HepG2 (cell line): ENCODE data around the gene SCGB3A2. TPM values are rescaled to one million over a fixed set of nuclear protein-coding genes. Genes with fewer than 3 reads are reported as not detected.

Experiments
- IKZF4 ChIP-seq: sonication (generic); formaldehyde crosslinking; IDR thresholded peaks from 2 replicates; pipeline ENCODE4 v1.5.1; 2020; ENCODE audit warnings: borderline replicate concordance, mild to moderate bottlenecking, low read depth, missing genetic modification reagents; ENCODE audit errors: not compliant biosample characterization
- PCBP2 ChIP-seq: fragments of 200-400 bp; formaldehyde crosslinking; optimal IDR thresholded peaks from 2 replicates; pipeline ENCODE3; 2018; ENCODE audit warnings: low read length, low read depth; ENCODE audit not compliant: poor library complexity, severe bottlenecking
- SMC3 ChIP-seq: IDR thresholded peaks from 2 replicates; pipeline ENCODE4 v1.6.1; 2011; ENCODE audit warnings: low read length, improper control_type of control experiment
- ZNF136 ChIP-seq: sonication (generic); formaldehyde crosslinking; IDR thresholded peaks from 2 replicates; pipeline ENCODE4 v1.8.1; 2022; ENCODE audit warnings: low read depth, mild to moderate bottlenecking, moderate library complexity, missing genetic modification reagents
- polyA plus RNA-seq, 8 experiments: library from polyadenylated mRNA; depleted of rRNA in 3 of 8; stranded (reverse) in 7 of 8; unstranded in 1 of 8; fragments of >200 nt; fragmentation: Illumina TruSeq in 4 of 8; extraction: Trizol in 4 of 8; gene quantifications; 2 replicates each; pipeline versions ENCODE4 v1.2.1 to v1.2.3, GENCODE V29; 2011 to 2016; ENCODE audit warnings: low read depth in 4 of 8, missing spikeins in 1 of 8, mixed read lengths in 1 of 8; ENCODE audit not compliant: insufficient read depth in 1 of 8
- total RNA-seq, 5 experiments: library from RNA; depleted of rRNA; stranded (reverse); fragments of >200 nt; fragmentation: Illumina TruSeq; extraction: Trizol; gene quantifications; 2 replicates each; pipeline ENCODE4 v1.2.3, GENCODE V29; 2016; ENCODE audit warnings: low read depth in 1 of 5
- TF ChIP-seq, protein P1 (sequence below): sonication (generic); formaldehyde crosslinking; IDR thresholded peaks from 2 replicates; pipeline ENCODE4 v1.4.0; 2020; ENCODE audit warnings: low read depth, missing genetic modification reagents
- TF ChIP-seq, protein P2 (sequence below): sonication (generic); formaldehyde crosslinking; IDR thresholded peaks from 2 replicates; pipeline ENCODE4 v1.5.1; 2020; ENCODE audit warnings: missing genetic modification reagents, mild to moderate bottlenecking, borderline replicate concordance

SCGB3A2 gene
- total and polyA plus RNA-seq, 2 of the 13 experiments (the other 11 are each of a cell fraction or from before 2014, with no cell fraction given), result not detected

DNA sequence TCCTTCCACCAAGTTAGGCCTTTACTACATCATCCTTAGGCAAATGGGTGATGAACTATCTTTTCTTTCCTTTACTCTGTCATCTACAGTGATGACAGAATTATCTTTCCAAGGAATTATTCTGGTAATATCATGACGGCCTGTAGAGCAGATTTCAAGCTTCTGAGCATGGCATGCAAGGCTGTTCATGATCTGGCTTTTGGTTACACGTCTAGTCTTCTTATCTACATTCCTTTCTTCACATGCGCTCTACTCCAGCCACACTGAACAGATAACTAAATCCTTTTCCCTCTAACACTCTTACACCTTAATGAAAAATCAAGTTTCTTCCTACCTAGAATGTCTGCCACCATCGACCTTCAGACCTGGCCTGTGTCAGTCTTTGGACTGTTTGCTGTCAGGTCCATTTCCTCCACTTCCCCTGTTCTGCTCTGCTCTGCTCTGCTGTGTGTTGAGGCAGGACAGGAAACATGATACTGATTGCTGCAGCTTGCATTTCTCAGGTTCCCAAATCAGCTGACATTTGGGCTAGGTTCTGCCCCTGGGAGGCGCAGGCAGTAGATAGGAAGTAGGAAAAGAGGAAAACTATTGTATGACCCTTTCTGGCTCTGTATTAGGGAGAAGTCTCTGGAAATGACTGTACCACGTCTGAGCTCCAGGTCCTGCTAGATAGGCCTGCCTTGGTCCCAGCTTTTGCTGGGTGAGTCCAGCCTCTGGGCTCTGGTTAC lies 4.2 kb downstream of the SCGB3A2 start (continued):
- TF ChIP-seq, protein P1, sequence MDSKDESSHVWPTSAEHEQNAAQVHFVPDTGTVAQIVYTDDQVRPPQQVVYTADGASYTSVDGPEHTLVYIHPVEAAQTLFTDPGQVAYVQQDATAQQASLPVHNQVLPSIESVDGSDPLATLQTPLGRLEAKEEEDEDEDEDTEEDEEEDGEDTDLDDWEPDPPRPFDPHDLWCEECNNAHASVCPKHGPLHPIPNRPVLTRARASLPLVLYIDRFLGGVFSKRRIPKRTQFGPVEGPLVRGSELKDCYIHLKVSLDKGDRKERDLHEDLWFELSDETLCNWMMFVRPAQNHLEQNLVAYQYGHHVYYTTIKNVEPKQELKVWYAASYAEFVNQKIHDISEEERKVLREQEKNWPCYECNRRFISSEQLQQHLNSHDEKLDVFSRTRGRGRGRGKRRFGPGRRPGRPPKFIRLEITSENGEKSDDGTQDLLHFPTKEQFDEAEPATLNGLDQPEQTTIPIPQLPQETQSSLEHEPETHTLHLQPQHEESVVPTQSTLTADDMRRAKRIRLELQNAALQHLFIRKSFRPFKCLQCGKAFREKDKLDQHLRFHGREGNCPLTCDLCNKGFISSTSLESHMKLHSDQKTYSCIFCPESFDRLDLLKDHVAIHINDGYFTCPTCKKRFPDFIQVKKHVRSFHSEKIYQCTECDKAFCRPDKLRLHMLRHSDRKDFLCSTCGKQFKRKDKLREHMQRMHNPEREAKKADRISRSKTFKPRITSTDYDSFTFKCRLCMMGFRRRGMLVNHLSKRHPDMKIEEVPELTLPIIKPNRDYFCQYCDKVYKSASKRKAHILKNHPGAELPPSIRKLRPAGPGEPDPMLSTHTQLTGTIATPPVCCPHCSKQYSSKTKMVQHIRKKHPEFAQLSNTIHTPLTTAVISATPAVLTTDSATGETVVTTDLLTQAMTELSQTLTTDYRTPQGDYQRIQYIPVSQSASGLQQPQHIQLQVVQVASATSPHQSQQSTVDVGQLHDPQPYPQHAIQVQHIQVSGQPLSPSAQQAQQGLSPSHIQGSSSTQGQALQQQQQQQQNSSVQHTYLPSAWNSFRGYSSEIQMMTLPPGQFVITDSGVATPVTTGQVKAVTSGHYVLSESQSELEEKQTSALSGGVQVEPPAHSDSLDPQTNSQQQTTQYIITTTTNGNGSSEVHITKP (CRISPR knock-in tag), result no peak
- TF ChIP-seq, protein P2, sequence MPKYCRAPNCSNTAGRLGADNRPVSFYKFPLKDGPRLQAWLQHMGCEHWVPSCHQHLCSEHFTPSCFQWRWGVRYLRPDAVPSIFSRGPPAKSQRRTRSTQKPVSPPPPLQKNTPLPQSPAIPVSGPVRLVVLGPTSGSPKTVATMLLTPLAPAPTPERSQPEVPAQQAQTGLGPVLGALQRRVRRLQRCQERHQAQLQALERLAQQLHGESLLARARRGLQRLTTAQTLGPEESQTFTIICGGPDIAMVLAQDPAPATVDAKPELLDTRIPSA (CRISPR knock-in tag), result no peak
- no peak for TF ChIP-seq SMC3
- no peak for TF ChIP-seq IKZF4 (CRISPR knock-in tag)
- no peak for TF ChIP-seq ZNF136 (CRISPR knock-in tag)
- no peak for TF ChIP-seq PCBP2
